Measurements from ENCODE around the gene COL8A2.

The COL8A2 gene

DNA sequence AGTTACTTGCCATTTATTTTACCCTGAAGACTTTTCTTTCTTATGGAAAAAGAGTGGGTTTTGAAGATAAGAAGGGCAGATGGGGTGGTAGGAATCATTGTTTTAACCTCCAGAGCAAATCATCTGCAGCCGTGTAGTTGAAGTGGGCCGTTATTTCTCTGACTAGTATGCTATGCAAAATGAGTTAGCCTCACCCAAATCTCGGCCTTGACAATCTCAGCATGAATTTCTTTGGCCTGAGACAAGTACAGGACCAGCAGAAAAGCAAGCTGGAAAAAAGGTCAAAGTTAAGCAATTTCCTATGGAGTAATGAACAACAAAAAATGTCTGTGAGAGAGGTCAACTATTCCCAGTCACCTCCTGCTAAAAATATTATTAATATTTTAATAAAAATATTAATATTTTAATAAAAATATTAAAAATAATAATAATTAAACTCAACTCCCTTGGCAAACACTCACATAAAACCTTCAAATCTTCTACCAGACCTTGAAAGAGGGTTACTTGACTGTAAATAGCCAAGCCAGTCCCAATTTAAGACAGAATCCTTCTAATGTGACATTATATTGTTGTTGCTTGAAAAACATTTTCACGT lies 47.9 kb downstream of the COL8A2 start:
- Histone ChIP-seq H4K20me1 (ENCODE audit: insufficient read depth, low read length) (no peaks in the 10 kb centered on the region), H3K9ac (ENCODE audit: low read length) (no peak overlapping the region), H3K4me1 (ENCODE audit: insufficient read depth, low read length, severe bottlenecking) (no peaks in the 10 kb centered on the region), H2AFZ (ENCODE audit: low read length) (no peak overlapping the region), H3K27ac (ENCODE audit: low read depth, low read length, poor library complexity, severe bottlenecking) (no peak overlapping the region), H3F3A (ENCODE audit: insufficient read depth, low read length) (no peaks in the 10 kb centered on the region), H3K9me3 (ENCODE audit: low read length) (no peaks in the 10 kb centered on the region), H3K9me2 (ENCODE audit: low read depth, low read length) (no peaks in the 10 kb centered on the region), H3K4me3 (ENCODE audit: low read depth, low read length, poor library complexity, severe bottlenecking) (no peak overlapping the region), H3K4me2 (ENCODE audit: low read length) (no peak overlapping the region), H3K27me3 (ENCODE audit: insufficient read depth, low read length) (no peaks in the 10 kb centered on the region), H3K79me2 (ENCODE audit: insufficient read depth, low read length) (no peaks in the 10 kb centered on the region), H3K36me3 (ENCODE audit: insufficient read depth, low read length) (no peaks in the 10 kb centered on the region)
- TF ChIP-seq, protein P1, sequence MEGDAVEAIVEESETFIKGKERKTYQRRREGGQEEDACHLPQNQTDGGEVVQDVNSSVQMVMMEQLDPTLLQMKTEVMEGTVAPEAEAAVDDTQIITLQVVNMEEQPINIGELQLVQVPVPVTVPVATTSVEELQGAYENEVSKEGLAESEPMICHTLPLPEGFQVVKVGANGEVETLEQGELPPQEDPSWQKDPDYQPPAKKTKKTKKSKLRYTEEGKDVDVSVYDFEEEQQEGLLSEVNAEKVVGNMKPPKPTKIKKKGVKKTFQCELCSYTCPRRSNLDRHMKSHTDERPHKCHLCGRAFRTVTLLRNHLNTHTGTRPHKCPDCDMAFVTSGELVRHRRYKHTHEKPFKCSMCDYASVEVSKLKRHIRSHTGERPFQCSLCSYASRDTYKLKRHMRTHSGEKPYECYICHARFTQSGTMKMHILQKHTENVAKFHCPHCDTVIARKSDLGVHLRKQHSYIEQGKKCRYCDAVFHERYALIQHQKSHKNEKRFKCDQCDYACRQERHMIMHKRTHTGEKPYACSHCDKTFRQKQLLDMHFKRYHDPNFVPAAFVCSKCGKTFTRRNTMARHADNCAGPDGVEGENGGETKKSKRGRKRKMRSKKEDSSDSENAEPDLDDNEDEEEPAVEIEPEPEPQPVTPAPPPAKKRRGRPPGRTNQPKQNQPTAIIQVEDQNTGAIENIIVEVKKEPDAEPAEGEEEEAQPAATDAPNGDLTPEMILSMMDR (IDR thresholded peaks at IDR 0.05; ENCODE audit: low read length): no peak
- TF ChIP-seq EZH2 (IDR thresholded peaks at IDR 0.05; ENCODE audit: borderline replicate concordance, low read length): no peak

DNA sequence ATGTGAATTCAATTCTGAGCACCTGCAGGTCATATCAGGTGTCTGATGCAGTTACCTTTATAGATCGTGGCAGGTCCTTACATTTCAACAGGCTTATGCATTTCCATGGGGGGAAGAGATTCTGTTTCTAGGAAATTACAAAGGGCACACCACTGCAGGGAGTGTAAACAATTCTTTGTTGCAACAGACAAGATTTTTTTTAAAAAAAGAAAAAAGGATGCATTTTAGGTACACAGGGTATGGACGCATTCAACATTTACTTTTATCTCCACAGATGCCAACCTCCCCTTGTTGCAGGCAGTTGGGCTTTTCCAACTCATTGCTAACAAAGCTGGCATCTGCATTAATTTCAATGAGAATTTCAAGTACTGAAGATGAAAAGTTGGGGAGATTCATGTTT lies 54.7 kb downstream of the COL8A2 start:
- Histone ChIP-seq H3K79me2 (ENCODE audit: insufficient read depth, low read length) (no peaks in the 10 kb centered on the region), H3K9me3 (ENCODE audit: low read length) (no peaks in the 10 kb centered on the region), H3F3A (ENCODE audit: insufficient read depth, low read length) (no peaks in the 10 kb centered on the region), H3K27me3 (ENCODE audit: insufficient read depth, low read length) (no peaks in the 10 kb centered on the region), H3K9me2 (ENCODE audit: low read depth, low read length) (no peaks in the 10 kb centered on the region), H2AFZ (ENCODE audit: low read length) (no peak overlapping the region), H3K27ac (ENCODE audit: low read depth, low read length, poor library complexity, severe bottlenecking) (no peak overlapping the region), H3K4me1 (ENCODE audit: insufficient read depth, low read length, severe bottlenecking) (no peaks in the 10 kb centered on the region), H3K4me3 (ENCODE audit: low read depth, low read length, poor library complexity, severe bottlenecking) (no peak overlapping the region), H3K9ac (ENCODE audit: low read length) (no peak overlapping the region), H4K20me1 (ENCODE audit: insufficient read depth, low read length) (no peaks in the 10 kb centered on the region), H3K36me3 (ENCODE audit: insufficient read depth, low read length) (no peaks in the 10 kb centered on the region), H3K4me2 (ENCODE audit: low read length) (no peak overlapping the region)
- TF ChIP-seq, protein P1 (IDR thresholded peaks at IDR 0.05; ENCODE audit: low read length): no peak
- no peak for TF ChIP-seq EZH2 (IDR thresholded peaks at IDR 0.05; ENCODE audit: borderline replicate concordance, low read length)

DNA sequence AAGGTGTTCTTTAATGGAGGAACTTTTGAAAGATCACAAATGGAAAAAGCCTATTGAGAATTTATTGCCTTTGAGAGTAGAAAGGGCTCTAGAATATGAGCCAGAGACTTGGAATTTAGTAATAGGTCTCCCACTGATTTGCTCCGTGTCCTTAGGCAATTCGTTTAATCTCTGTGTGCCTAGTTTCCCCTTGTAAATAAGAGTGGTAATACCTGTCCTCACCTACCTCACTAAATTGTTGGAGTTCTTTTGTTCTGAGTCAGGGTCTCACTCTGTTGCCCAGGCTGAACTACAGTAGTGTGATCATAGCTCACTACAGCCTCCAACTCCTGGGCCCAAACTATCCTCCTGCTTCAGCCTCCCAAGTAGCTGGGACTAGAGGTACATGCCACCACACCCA lies 56.2 kb downstream of the COL8A2 start:
- H3K4me3 ChIP-seq (ENCODE audit: low read depth, low read length, poor library complexity, severe bottlenecking): no peak overlapping the region
- no peak for TF ChIP-seq EZH2 (IDR thresholded peaks at IDR 0.05; ENCODE audit: borderline replicate concordance, low read length)
- TF ChIP-seq, protein P1 (IDR thresholded peaks at IDR 0.05; ENCODE audit: low read length): no peak

More for the DNA sequence above, 56.2 kb downstream of the COL8A2 start:
- H3K27ac ChIP-seq (ENCODE audit: low read depth, low read length, poor library complexity, severe bottlenecking): no peak overlapping the region
- H3K9me2 ChIP-seq (ENCODE audit: low read depth, low read length): no peaks in the 10 kb centered on the region
- no peaks in the 10 kb centered on the region for H3K27me3 ChIP-seq (ENCODE audit: insufficient read depth, low read length)
- H3K4me2 ChIP-seq (ENCODE audit: low read length): no peak overlapping the region
- no peaks in the 10 kb centered on the region for H4K20me1 ChIP-seq (ENCODE audit: insufficient read depth, low read length)
- no peaks in the 10 kb centered on the region for H3K9me3 ChIP-seq (ENCODE audit: low read length)
- H2AFZ ChIP-seq (ENCODE audit: low read length): no peak overlapping the region
- H3K9ac ChIP-seq (ENCODE audit: low read length): no peak overlapping the region
- H3K79me2 ChIP-seq (ENCODE audit: insufficient read depth, low read length): no peaks in the 10 kb centered on the region
- H3K36me3 ChIP-seq (ENCODE audit: insufficient read depth, low read length): no peaks in the 10 kb centered on the region
- H3F3A ChIP-seq (ENCODE audit: insufficient read depth, low read length): no peaks in the 10 kb centered on the region
- no peaks in the 10 kb centered on the region for H3K4me1 ChIP-seq (ENCODE audit: insufficient read depth, low read length, severe bottlenecking)

Data from OCI-LY1 (cell line).